Mesendoderm (in vitro differentiated cells): ENCODE data around the gene TBX20.
"Not testable (repeated sequence)": the region's sequence is repeated elsewhere in the genome, so short reads cannot be mapped to it uniquely, and the experiment has no call there.

Experiments used
- DNase-seq: peaks from one replicate; pipeline ENCODE4 v3.0.0; 2013
- H2AK5ac ChIP-seq: 2 replicates; pipeline ENCODE4 v1.6.1; 2013; ENCODE audit warnings: low read length, inconsistent platforms
- H2BK120ac ChIP-seq: 2 replicates; pipeline ENCODE4 v1.6.1; 2013; ENCODE audit warnings: low read depth, mild to moderate bottlenecking, low read length, moderate library complexity, mixed read lengths
- H2BK15ac ChIP-seq: replicated peaks from 2 replicates; pipeline ENCODE4 v1.6.1; 2013; ENCODE audit warnings: low read depth, mild to moderate bottlenecking, moderate library complexity
- H2BK5ac ChIP-seq: 2 replicates; pipeline ENCODE4 v1.6.1; 2013; ENCODE audit warnings: low read length, inconsistent platforms
- H3K18ac ChIP-seq: 2 replicates; pipeline ENCODE4 v1.6.1; 2013; ENCODE audit warnings: mild to moderate bottlenecking, low read length, mixed read lengths
- H3K23ac ChIP-seq: one replicate; pipeline ENCODE4 v1.6.1; 2013; ENCODE audit warnings: low read length
- H3K27ac ChIP-seq: 2 replicates; pipeline ENCODE4 v1.5.1; 2013; ENCODE audit warnings: low read depth, mild to moderate bottlenecking, inconsistent platforms, low read length, moderate library complexity
- H3K27me3 ChIP-seq: 2 replicates; pipeline ENCODE4 v1.6.1; 2013; ENCODE audit warnings: low read length, control low read depth, mild to moderate bottlenecking, inconsistent platforms; ENCODE audit not compliant: insufficient read depth, poor library complexity
- H3K36me3 ChIP-seq: 2 replicates; pipeline ENCODE4 v1.6.1; 2013; ENCODE audit warnings: low read length, inconsistent platforms; ENCODE audit not compliant: control insufficient read depth, insufficient read depth
- H3K4ac ChIP-seq: one replicate; pipeline ENCODE4 v1.6.1; 2013; ENCODE audit warnings: low read depth, mild to moderate bottlenecking, low read length, moderate library complexity
- H3K4me1 ChIP-seq: 2 replicates; pipeline ENCODE4 v1.6.1; 2013; ENCODE audit warnings: low read depth, low read length, inconsistent platforms; ENCODE audit not compliant: control insufficient read depth
- H3K4me2 ChIP-seq: 2 replicates; pipeline ENCODE4 v1.6.1; 2013; ENCODE audit warnings: low read length
- H3K4me3 ChIP-seq: 2 replicates; pipeline ENCODE4 v1.5.1; 2013; ENCODE audit warnings: mild to moderate bottlenecking, low read length
- H3K56ac ChIP-seq: one replicate; pipeline ENCODE4 v1.6.1; 2013; ENCODE audit warnings: low read length
- H3K79me1 ChIP-seq: 2 replicates; pipeline ENCODE4 v1.6.1; 2013; ENCODE audit warnings: low read length, inconsistent platforms
- H3K79me2 ChIP-seq: 2 replicates; pipeline ENCODE4 v1.6.1; 2013; ENCODE audit warnings: mild to moderate bottlenecking, low read length; ENCODE audit not compliant: control insufficient read depth, insufficient read depth
- H3K9ac ChIP-seq: 2 replicates; pipeline ENCODE4 v1.6.1; 2013; ENCODE audit warnings: low read length, inconsistent platforms
- H4K5ac ChIP-seq: one replicate; pipeline ENCODE4 v1.6.1; 2013; ENCODE audit warnings: low read length
- H4K8ac ChIP-seq: one replicate; pipeline ENCODE4 v1.6.1; 2013; ENCODE audit warnings: low read depth, mild to moderate bottlenecking, control low read depth, low read length, moderate library complexity
- WGBS: extraction: QIAGEN DNeasy Blood & Tissue Kit; methylation state at CpG from one replicate; pipeline ENCODE4 v1.1.7; 2013; ENCODE audit warnings: low lambda C conversion rate, missing lambda C conversion rate; ENCODE audit not compliant: insufficient coverage; ENCODE audit errors: extremely low coverage; 5-methylcytosine and 5-hydroxymethylcytosine counted together

TBX20 gene

DNA sequence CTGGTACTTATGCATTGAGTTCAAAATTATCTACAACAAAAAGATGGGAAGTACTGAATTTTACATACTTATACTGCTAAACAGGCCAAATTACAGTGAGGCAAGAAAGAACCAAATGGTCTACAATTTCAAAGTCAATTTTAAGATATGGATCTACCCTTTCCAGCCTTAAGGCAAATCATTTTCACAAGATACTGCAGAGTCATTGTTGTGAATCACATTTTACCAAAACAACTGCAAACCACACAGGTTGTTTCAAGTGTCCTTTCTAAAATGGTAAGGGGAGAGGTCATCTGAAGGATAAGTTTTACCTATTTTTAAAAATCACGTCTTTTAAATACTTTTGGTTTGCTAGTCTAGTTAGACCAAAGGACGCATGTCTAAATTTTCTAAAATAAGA, 12.9 kb downstream of the TBX20 start:
- WGBS, result no CpG with 5 or more reads among the region's 2 CpGs

DNA sequence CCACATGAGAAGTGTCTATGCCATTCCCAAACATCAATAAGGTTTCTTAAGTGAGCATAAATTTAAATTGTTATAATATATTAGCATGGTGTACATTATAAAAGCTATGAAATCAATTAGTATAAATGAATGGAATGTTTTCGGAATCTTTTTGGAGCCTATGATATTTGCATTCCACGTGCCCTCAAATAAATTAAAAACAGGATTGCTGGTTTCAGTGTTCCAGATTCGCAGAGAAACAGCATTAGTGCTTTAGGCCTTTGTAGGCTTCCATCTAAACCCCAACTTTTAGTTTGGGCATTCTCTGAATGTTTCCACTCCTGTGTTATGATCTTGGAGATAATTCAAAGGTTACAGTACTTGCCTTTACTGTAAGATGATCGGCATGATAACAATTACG, 15.4 kb downstream of the TBX20 start:
- not testable (repeated sequence) for H4K5ac ChIP-seq, H3K79me1 ChIP-seq, H3K56ac ChIP-seq, H2AK5ac ChIP-seq, H3K4me3 ChIP-seq, H3K18ac ChIP-seq, H3K4me2 ChIP-seq, H3K79me2 ChIP-seq, H4K8ac ChIP-seq, H3K27me3 ChIP-seq, DNase-seq, H2BK15ac ChIP-seq, H3K4me1 ChIP-seq, H2BK120ac ChIP-seq, H3K23ac ChIP-seq, H2BK5ac ChIP-seq, H3K4ac ChIP-seq, H3K9ac ChIP-seq, H3K27ac ChIP-seq, H3K36me3 ChIP-seq
- WGBS, result 100% methylated on average over 1 of the region's 5 CpGs

More for the DNA sequence above, 12.9 kb downstream of the TBX20 start:
- not testable (repeated sequence) for H3K4me1 ChIP-seq, H3K4me3 ChIP-seq, H3K27ac ChIP-seq, H2BK120ac ChIP-seq, H2BK15ac ChIP-seq, H2BK5ac ChIP-seq, H3K4ac ChIP-seq, H4K5ac ChIP-seq, H3K27me3 ChIP-seq, H3K79me2 ChIP-seq, H3K79me1 ChIP-seq, H3K4me2 ChIP-seq, H3K9ac ChIP-seq, H4K8ac ChIP-seq, H2AK5ac ChIP-seq, H3K18ac ChIP-seq, H3K23ac ChIP-seq, H3K56ac ChIP-seq, H3K36me3 ChIP-seq, DNase-seq

DNA sequence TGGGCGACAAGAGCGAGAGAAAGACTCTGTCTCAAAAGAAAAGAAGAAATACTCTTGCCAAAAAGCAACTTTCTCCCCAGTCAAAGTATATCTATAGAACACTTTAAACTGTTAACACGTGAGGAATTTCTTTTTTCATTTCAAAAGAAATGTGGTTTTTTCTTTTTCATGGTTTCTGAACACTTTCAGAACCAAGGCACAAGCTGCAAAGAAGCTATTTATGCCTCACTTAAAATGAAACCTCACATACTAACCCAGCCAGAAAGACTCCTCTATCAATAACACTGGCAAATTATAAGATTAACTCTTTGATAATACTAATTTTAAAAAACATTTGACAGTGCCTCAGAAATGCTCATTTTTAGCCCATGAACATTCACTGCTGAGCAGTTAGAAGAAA, 20.9 kb downstream of the TBX20 start:
- no CpG with 5 or more reads among the region's 3 CpGs for WGBS
- H3K27ac ChIP-seq, result no peak overlapping the region
- no peak overlapping the region for H3K56ac ChIP-seq
- H2BK15ac ChIP-seq, result no peak overlapping the region
- no peak overlapping the region for H3K18ac ChIP-seq
- no peak overlapping the region for H4K5ac ChIP-seq
- H2BK5ac ChIP-seq, result no peak overlapping the region
- DNase-seq, result no peak
- no peak overlapping the region for H3K4me2 ChIP-seq
- H3K27me3 ChIP-seq, result no peaks in the 10 kb centered on the region
- H2BK120ac ChIP-seq, result no peak overlapping the region
- no peaks in the 10 kb centered on the region for H3K79me1 ChIP-seq
- H3K9ac ChIP-seq, result no peak overlapping the region
- no peak overlapping the region for H3K23ac ChIP-seq
- no peak overlapping the region for H3K4ac ChIP-seq
- no peaks in the 10 kb centered on the region for H3K79me2 ChIP-seq
- H3K36me3 ChIP-seq, result no peaks in the 10 kb centered on the region
- H3K4me3 ChIP-seq, result no peak overlapping the region
- H2AK5ac ChIP-seq, result no peak overlapping the region
- H3K4me1 ChIP-seq, result no peaks in the 10 kb centered on the region
- no peak overlapping the region for H4K8ac ChIP-seq

DNA sequence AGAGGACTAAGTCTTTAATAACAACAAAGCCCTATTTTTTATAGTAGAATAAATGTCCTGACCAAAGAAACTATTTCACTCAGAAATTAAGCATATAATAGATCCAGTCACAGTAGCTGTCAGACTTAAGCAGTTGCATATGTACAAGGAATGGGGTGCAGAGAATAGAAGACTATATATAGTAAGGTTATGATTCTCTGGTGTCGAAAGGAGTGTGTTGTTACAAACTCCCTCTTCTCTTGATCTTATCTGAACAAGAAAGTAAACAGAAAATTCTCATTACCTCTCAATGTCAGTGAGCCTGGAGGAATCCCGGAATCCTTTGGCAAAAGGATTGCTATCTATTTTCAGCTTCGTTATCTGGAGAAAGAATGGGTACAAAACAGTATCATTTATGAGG, 22.7 kb downstream of the TBX20 start:
- not testable (repeated sequence) for H3K4me3 ChIP-seq, H2BK5ac ChIP-seq, DNase-seq, H3K79me2 ChIP-seq, H2AK5ac ChIP-seq, H2BK15ac ChIP-seq, H3K4me1 ChIP-seq, H3K23ac ChIP-seq, H3K18ac ChIP-seq, H3K9ac ChIP-seq, H3K4ac ChIP-seq, H4K5ac ChIP-seq, H3K4me2 ChIP-seq, H3K27me3 ChIP-seq, H3K27ac ChIP-seq, H4K8ac ChIP-seq, H3K36me3 ChIP-seq, H3K79me1 ChIP-seq, H2BK120ac ChIP-seq, H3K56ac ChIP-seq
- WGBS, result no CpG with 5 or more reads among the region's 3 CpGs

GRCh38 chr7:35229116-35229780, 24.7 kb downstream of the TBX20 start:
- not testable (repeated sequence) for H3K23ac ChIP-seq, DNase-seq, H2BK120ac ChIP-seq, H3K27ac ChIP-seq, H4K8ac ChIP-seq, H3K27me3 ChIP-seq, H3K18ac ChIP-seq, H2BK5ac ChIP-seq, H3K4ac ChIP-seq, H4K5ac ChIP-seq, H3K4me1 ChIP-seq, H3K56ac ChIP-seq, H3K4me3 ChIP-seq, H3K9ac ChIP-seq, H2BK15ac ChIP-seq, H3K79me2 ChIP-seq, H3K79me1 ChIP-seq, H3K4me2 ChIP-seq, H3K36me3 ChIP-seq, H2AK5ac ChIP-seq
- WGBS, result no CpG with 5 or more reads among the region's 2 CpGs

DNA sequence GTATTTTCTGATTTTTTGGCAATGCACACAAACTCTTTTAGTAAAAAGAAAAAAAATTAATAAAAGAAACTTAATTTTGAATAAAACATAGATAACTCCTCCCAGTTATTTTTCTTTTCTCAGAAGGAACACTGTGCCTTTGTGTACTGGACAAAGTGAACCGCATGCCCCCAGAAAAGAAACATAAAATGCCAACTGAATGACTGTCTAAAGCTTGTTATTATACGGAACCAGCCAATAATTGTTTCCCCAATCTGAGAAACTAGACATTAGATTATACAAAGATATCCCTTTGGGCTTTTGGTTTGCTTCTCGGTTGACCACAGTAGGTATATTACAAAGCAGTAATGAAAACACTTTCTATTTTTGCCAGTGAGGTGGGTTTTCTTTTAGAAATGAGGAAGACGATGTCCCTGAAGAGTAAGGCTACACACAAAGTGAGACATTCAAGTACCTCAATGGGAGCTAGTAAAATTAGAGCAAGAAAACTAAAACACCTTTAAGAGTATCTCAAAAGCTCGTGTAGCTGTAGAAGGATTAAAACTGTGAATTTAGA, 25.3 kb downstream of the TBX20 start:
- H3K4me1 ChIP-seq, H2BK15ac ChIP-seq, H4K8ac ChIP-seq, H3K4me2 ChIP-seq, H3K36me3 ChIP-seq, H2AK5ac ChIP-seq, H3K56ac ChIP-seq, H3K27me3 ChIP-seq, H2BK120ac ChIP-seq, H3K4me3 ChIP-seq, H3K79me2 ChIP-seq, H2BK5ac ChIP-seq, H3K27ac ChIP-seq, H3K23ac ChIP-seq, H4K5ac ChIP-seq, DNase-seq, H3K79me1 ChIP-seq, H3K9ac ChIP-seq, H3K4ac ChIP-seq, H3K18ac ChIP-seq: not testable (repeated sequence)
- WGBS, result no CpG with 5 or more reads among the region's 5 CpGs
